SH-SY5Y (cell line): ENCODE data around the gene AKT3.

Experiments used
- GATA2 ChIP-seq: IDR thresholded peaks from 2 replicates; pipeline ENCODE4 v1.6.1; 2011; ENCODE audit warnings: mild to moderate bottlenecking, low read depth, low read length
- GATA3 ChIP-seq: IDR thresholded peaks from 2 replicates; pipeline ENCODE4 v1.6.1; 2011; ENCODE audit warnings: low read depth, mild to moderate bottlenecking, low read length, moderate library complexity

DNA sequence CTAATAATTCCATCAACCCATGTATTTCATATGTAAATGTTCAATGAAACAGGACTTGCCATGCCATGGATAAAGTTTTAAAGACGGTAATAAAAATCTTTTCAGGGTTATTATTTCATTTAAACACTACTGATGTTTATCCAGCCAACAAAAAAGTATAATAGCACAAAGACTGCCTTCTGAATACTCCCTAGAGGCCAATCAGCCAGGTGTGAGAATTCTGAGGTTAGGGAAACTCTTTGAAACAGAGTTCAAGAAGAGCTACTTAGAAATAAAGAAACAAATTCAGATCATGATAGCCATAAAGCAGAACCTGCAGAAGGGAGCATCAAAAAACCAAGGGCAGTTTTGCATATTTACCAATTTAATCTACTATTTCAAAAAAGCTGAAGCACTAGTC is 48.7 kb downstream of the AKT3 start:
- no peak for TF ChIP-seq GATA3
- no peak for TF ChIP-seq GATA2
